ENCODE data around the gene ABL1. TPM values are rescaled to one million over a fixed set of nuclear protein-coding genes. Genes with fewer than 3 reads are reported as not detected.
"Not testable (repeated sequence)": the region's sequence is repeated elsewhere in the genome, so short reads cannot be mapped to it uniquely, and the experiment has no call there.

The ABL1 gene
- polyA plus RNA-seq (ENCODE audit: insufficient read length) = 72.6 TPM
- long read RNA-seq, donor 1, full-length matches to known transcripts = 19 of 100 reads
- long read RNA-seq, donor 1, partial matches to known transcripts = 81 of 100 reads
- long read RNA-seq, donor 1, other reads (novel, unspliced or antisense) = 0 of 100 reads
- long read RNA-seq, donor 2, full-length matches to known transcripts = 10 of 22 reads
- long read RNA-seq, donor 2, partial matches to known transcripts = 12 of 22 reads
- long read RNA-seq, donor 2, other reads (novel, unspliced or antisense) = 0 of 22 reads
- long read RNA-seq, donor 3, full-length matches to known transcripts = 6 of 14 reads
- long read RNA-seq, donor 3, partial matches to known transcripts = 8 of 14 reads
- long read RNA-seq, donor 3, other reads (novel, unspliced or antisense) = 0 of 14 reads
- long read RNA-seq, donor 4 = 0 reads
- long read RNA-seq, donor 5, full-length matches to known transcripts = 11 of 16 reads
- long read RNA-seq, donor 5, partial matches to known transcripts = 5 of 16 reads
- long read RNA-seq, donor 5, other reads (novel, unspliced or antisense) = 0 of 16 reads
- long read RNA-seq, donor 6, full-length matches to known transcripts = 15 of 22 reads
- long read RNA-seq, donor 6, partial matches to known transcripts = 7 of 22 reads
- long read RNA-seq, donor 6, other reads (novel, unspliced or antisense) = 0 of 22 reads
- long read RNA-seq, donor 7, full-length matches to known transcripts = 20 of 25 reads
- long read RNA-seq, donor 7, partial matches to known transcripts = 5 of 25 reads
- long read RNA-seq, donor 7, other reads (novel, unspliced or antisense) = 0 of 25 reads
- long read RNA-seq, donor 8, full-length matches to known transcripts = 8 of 16 reads
- long read RNA-seq, donor 8, partial matches to known transcripts = 8 of 16 reads
- long read RNA-seq, donor 8, other reads (novel, unspliced or antisense) = 0 of 16 reads

- no peak for DNase-seq
Measured at GRCh38 chr9:130834371-130835336, at the start of gene ABL1. Gene ABL1, plus strand, starts transcription at chr9:130835254. Its CDS starts 193 bp downstream, at chr9:130835447.

GRCh38 chr9:130785940-130786508 lies 49.0 kb upstream of the ABL1 start:
- DNase-seq = no peak

- DNase-seq = no peak
Measured at GRCh38 chr9:130786526-130786925, 48.5 kb upstream of the ABL1 start.

GRCh38 chr9:130789747-130790672 lies 45.0 kb upstream of the ABL1 start:
- no peak for DNase-seq

GRCh38 chr9:130791303-130791894 lies 43.7 kb upstream of the ABL1 start:
- DNase-seq = no peak

- no peak for DNase-seq
Measured at GRCh38 chr9:130793589-130793988, 41.5 kb upstream of the ABL1 start.

- DNase-seq = not testable (repeated sequence)
Measured at GRCh38 chr9:130794021-130794420, 41.0 kb upstream of the ABL1 start.

- DNase-seq = not testable (repeated sequence)
Measured at GRCh38 chr9:130794423-130794822, 40.6 kb upstream of the ABL1 start.

GRCh38 chr9:130794923-130795495 lies 40.0 kb upstream of the ABL1 start:
- DNase-seq = no peak

GRCh38 chr9:130803116-130803515 lies 31.9 kb upstream of the ABL1 start:
- DNase-seq = not testable (repeated sequence)

- DNase-seq = no peak
Measured at GRCh38 chr9:130805510-130806326, 29.3 kb upstream of the ABL1 start.

GRCh38 chr9:130806327-130806716 lies 28.7 kb upstream of the ABL1 start:
- DNase-seq = no peak

- no peak for DNase-seq
Measured at GRCh38 chr9:130810609-130811136, 24.4 kb upstream of the ABL1 start.

GRCh38 chr9:130815242-130815808 lies 19.7 kb upstream of the ABL1 start:
- no peak for DNase-seq

- DNase-seq = no peak
Measured at GRCh38 chr9:130817914-130818313, 17.1 kb upstream of the ABL1 start.

GRCh38 chr9:130820135-130820738 lies 14.8 kb upstream of the ABL1 start:
- no peak for DNase-seq

GRCh38 chr9:130823435-130823834 lies 11.6 kb upstream of the ABL1 start:
- no peak for DNase-seq
